NB4 (cell line): ENCODE results near the gene ACTN3.

Experiments used
- MYC ChIP-seq: IDR thresholded peaks from 2 replicates; pipeline ENCODE4 v1.6.1; 2011; ENCODE audit warnings: low read depth, low read length
- POLR2A ChIP-seq: IDR thresholded peaks from 2 replicates; pipeline ENCODE4 v1.6.1; 2011; ENCODE audit warnings: mild to moderate bottlenecking; ENCODE audit not compliant: insufficient read length; ENCODE audit errors: extremely low read depth
- TF ChIP-seq, protein P1 (sequence below): IDR thresholded peaks from one replicate; pipeline ENCODE4 v1.5.1; 2012; ENCODE audit warnings: low read depth, low read length
- TF ChIP-seq, protein P2 (sequence below): IDR thresholded peaks from 2 replicates; pipeline ENCODE4 v1.6.1; 2011; ENCODE audit warnings: low read depth, low read length

DNA sequence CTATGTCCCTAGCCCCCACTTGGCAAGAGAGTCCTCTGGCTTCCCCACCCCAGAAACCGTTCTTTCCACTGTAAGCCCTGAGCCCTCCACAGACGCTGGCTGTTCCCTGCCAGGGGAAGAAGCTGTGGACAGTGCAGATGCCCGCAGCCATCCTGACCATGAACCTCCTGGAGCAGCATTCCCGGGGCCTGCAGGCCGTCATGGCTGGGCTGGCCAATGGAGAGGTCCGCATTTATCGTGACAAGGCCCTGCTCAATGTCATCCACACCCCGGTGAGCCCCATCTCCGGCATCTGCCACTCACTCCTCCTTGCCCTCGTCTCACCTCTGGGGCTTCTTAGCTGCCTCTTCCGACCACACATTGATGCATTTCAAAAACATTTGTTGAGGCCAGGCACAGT, 23.1 kb upstream of the ACTN3 start:
- TF ChIP-seq, protein P1, sequence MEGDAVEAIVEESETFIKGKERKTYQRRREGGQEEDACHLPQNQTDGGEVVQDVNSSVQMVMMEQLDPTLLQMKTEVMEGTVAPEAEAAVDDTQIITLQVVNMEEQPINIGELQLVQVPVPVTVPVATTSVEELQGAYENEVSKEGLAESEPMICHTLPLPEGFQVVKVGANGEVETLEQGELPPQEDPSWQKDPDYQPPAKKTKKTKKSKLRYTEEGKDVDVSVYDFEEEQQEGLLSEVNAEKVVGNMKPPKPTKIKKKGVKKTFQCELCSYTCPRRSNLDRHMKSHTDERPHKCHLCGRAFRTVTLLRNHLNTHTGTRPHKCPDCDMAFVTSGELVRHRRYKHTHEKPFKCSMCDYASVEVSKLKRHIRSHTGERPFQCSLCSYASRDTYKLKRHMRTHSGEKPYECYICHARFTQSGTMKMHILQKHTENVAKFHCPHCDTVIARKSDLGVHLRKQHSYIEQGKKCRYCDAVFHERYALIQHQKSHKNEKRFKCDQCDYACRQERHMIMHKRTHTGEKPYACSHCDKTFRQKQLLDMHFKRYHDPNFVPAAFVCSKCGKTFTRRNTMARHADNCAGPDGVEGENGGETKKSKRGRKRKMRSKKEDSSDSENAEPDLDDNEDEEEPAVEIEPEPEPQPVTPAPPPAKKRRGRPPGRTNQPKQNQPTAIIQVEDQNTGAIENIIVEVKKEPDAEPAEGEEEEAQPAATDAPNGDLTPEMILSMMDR: no peak
- TF ChIP-seq POLR2A (no peak), MYC (no peak)
- TF ChIP-seq, protein P2, sequence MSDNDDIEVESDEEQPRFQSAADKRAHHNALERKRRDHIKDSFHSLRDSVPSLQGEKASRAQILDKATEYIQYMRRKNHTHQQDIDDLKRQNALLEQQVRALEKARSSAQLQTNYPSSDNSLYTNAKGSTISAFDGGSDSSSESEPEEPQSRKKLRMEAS: no peak
